NCI-H128 (cell line): ENCODE data around the gene AKR1E2.
"Not testable (repeated sequence)": the region's sequence is repeated elsewhere in the genome, so short reads cannot be mapped to it uniquely, and the experiment has no call there.

Experiments used
- DNase-seq: peaks from one replicate; lab custom pipeline; 2025; ENCODE audit not compliant: unreplicated experiment; lab: John Stamatoyannopoulos, UW

The AKR1E2 gene

GRCh38 chr10:4813023-4813422, 13.0 kb upstream of the AKR1E2 start:
- no peak for DNase-seq

- no peak for DNase-seq
Observed at GRCh38 chr10:4813496-4813895, 12.5 kb upstream of the AKR1E2 start.

GRCh38 chr10:4815646-4816180, 10.3 kb upstream of the AKR1E2 start:
- DNase-seq: not testable (repeated sequence)

- no peak for DNase-seq
Observed at GRCh38 chr10:4816966-4817365, 9.0 kb upstream of the AKR1E2 start.

GRCh38 chr10:4819067-4819466, 6.9 kb upstream of the AKR1E2 start:
- no peak for DNase-seq

- DNase-seq: no peak
Observed at GRCh38 chr10:4819707-4820106, 6.3 kb upstream of the AKR1E2 start.

GRCh38 chr10:4820804-4821401, 5.1 kb upstream of the AKR1E2 start:
- DNase-seq: no peak

- no peak for DNase-seq
Observed at GRCh38 chr10:4822208-4822607, 3.8 kb upstream of the AKR1E2 start.

GRCh38 chr10:4824791-4825310, 1.2 kb upstream of the AKR1E2 start:
- DNase-seq: no peak

- DNase-seq: no peak
Observed at GRCh38 chr10:4825456-4825867, 545 bp upstream of the AKR1E2 start.

GRCh38 chr10:4826792-4827324, 851 bp downstream of the AKR1E2 start:
- DNase-seq: no peak

GRCh38 chr10:4828005-4828404, 2.0 kb downstream of the AKR1E2 start:
- no peak for DNase-seq

GRCh38 chr10:4830551-4830950, 4.5 kb downstream of the AKR1E2 start:
- no peak for DNase-seq

- DNase-seq: no peak
Observed at GRCh38 chr10:4831091-4831490, 5.1 kb downstream of the AKR1E2 start.

GRCh38 chr10:4833286-4833685, 7.3 kb downstream of the AKR1E2 start:
- DNase-seq: no peak

GRCh38 chr10:4834898-4835405, 8.9 kb downstream of the AKR1E2 start:
- DNase-seq: no peak

GRCh38 chr10:4835494-4835918, 9.5 kb downstream of the AKR1E2 start:
- DNase-seq: no peak

GRCh38 chr10:4836416-4836969, 10.5 kb downstream of the AKR1E2 start:
- no peak for DNase-seq

GRCh38 chr10:4837551-4837950, 11.5 kb downstream of the AKR1E2 start:
- DNase-seq: no peak

GRCh38 chr10:4838743-4839142, 12.7 kb downstream of the AKR1E2 start:
- no peak for DNase-seq

- DNase-seq: no peak
Observed at GRCh38 chr10:4839353-4839752, 13.3 kb downstream of the AKR1E2 start.

- no peak for DNase-seq
Observed at GRCh38 chr10:4840151-4840550, 14.1 kb downstream of the AKR1E2 start.
